AG10803 (cell line): ENCODE results near the gene CHP1.
A peak's percentile ranks its signal among the peaks of the same experiment; 100 is the strongest.
"Not testable (repeated sequence)": the region's sequence is repeated elsewhere in the genome, so short reads cannot be mapped to it uniquely, and the experiment has no call there.

ENCODE experiments used
- DNase-seq: peaks from one replicate; pipeline ENCODE4 v3.0.0; 2010; ENCODE audit warnings: low read depth
- H3K4me3 ChIP-seq: 2 replicates; pipeline ENCODE4 v1.5.1; 2011; ENCODE audit warnings: mild to moderate bottlenecking, low read length, control low read depth
- CTCF ChIP-seq: conservative IDR thresholded peaks from 2 replicates; pipeline ENCODE4 v1.5.1; 2011; ENCODE audit warnings: mild to moderate bottlenecking, low read length, control low read depth, inconsistent platforms

CHP1 gene

DNA sequence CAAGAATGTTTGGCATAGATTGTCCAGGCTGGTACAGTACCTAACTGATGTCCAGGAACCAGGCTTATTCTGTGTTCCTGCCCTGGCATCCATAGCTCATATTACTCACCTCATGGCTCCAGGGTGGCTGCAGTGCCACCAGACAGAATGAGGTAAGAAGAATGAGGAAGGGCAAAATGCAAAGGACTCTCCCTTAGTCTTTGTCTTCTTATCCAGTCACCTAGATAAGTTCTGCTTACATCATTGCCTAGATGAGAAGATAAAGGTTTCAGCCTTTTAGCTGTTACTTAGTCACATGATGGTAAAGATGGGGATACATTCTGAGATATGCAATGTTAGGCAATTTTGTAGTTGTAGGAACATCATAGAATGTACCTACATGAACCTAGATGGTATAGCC is 45.8 kb downstream of the CHP1 start:
- no peak overlapping the region for H3K4me3 ChIP-seq
- DNase-seq = no peak
- no peak for TF ChIP-seq CTCF

- no peak overlapping the region for H3K4me3 ChIP-seq
- TF ChIP-seq CTCF = no peak
- no peak for DNase-seq
Observed at GRCh38 chr15:41278319-41278718, 47.3 kb downstream of the CHP1 start.

- H3K4me3 ChIP-seq = no peak overlapping the region
- no peak for TF ChIP-seq CTCF
- DNase-seq = no peak
Observed at GRCh38 chr15:41279535-41280283, 48.6 kb downstream of the CHP1 start.

DNA sequence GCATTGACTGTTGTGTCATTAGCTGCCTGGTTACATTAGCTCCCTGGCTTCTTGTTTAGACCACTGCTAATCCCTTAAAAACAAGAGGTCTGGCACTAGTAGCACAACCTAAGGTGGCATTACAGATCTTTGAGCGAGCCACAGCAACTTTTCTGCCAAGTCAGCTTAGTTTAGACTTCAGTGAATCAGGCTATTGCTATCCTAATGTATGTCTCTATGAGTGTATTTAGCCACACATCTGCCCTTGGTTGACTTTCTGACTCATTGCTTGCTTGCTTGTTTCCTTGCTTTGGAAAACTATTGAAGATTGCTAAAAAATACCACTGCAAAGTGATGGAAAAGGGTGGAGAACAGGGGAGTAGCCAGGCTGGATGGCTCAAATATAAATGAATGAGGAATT is 50.2 kb downstream of the CHP1 start:
- peak; percentile 88 for DNase-seq
- H3K4me3 ChIP-seq = no peak overlapping the region
- TF ChIP-seq CTCF = no peak

- not testable (repeated sequence) for H3K4me3 ChIP-seq
Observed at GRCh38 chr15:41282436-41282835, 51.4 kb downstream of the CHP1 start.

GRCh38 chr15:41282980-41283652 is 52.0 kb downstream of the CHP1 start:
- not testable (repeated sequence) for DNase-seq
- peak overlapping the region; percentile 50 for H3K4me3 ChIP-seq

More at GRCh38 chr15:41282436-41282835, 51.4 kb downstream of the CHP1 start:
- DNase-seq = not testable (repeated sequence)

DNA sequence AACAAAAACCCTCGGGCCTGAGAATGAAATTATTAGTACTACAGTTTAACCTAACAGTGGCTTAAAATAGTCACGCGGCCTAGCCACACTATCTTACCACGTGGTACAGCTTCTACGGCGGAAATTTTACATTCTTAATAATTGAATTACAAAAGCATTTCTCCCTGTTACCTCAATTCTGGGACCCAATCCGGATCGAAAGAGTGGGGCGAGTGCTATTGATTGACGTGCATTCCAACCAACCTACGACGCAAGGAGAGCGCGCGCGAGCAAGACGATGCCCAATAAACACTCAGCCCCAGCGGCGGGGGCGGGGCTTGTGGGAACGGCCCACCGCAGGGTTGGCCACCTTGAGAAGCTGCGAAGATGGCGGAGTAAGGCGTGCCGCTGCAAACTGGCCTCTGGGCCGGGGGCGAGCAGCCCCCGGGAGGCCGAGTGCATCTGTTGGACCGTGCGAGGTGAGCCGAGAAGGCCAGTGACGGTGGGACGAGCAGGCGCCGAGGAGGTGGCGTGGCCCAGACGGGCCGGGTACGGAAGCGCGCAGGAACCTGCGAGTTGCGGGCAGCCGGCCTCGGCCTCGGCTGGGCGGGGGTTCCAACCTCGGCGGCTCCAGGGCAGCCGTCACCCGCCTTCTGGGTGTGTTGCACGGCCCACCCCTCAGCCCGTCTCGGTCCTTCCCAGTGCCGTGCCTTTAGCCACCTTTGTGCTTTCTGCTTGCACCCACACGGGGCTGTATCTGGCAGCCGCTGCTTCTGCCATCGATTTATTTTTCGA is 52.8 kb downstream of the CHP1 start:
- DNase-seq = peak; percentile 100
- TF ChIP-seq CTCF = no peak
- H3K4me3 ChIP-seq = peak overlapping the region; percentile 97
